ENCODE data around the gene MORC4.

- TF ChIP-seq CTCF (conservative IDR thresholded peaks at IDR 0.05; ENCODE audit: low read depth, low read length) (no peak), EZH2 (IDR thresholded peaks at IDR 0.05; ENCODE audit: low read length, unreplicated experiment) (no peak), EZH2phosphoT487 (IDR thresholded peaks at IDR 0.05; ENCODE audit: borderline replicate concordance, low read length) (no peak)
Measured at GRCh38 chrX:106901341-106901740, 98.7 kb downstream of the MORC4 start.
